ENCODE results near the gene PRKAR2B.

DNA sequence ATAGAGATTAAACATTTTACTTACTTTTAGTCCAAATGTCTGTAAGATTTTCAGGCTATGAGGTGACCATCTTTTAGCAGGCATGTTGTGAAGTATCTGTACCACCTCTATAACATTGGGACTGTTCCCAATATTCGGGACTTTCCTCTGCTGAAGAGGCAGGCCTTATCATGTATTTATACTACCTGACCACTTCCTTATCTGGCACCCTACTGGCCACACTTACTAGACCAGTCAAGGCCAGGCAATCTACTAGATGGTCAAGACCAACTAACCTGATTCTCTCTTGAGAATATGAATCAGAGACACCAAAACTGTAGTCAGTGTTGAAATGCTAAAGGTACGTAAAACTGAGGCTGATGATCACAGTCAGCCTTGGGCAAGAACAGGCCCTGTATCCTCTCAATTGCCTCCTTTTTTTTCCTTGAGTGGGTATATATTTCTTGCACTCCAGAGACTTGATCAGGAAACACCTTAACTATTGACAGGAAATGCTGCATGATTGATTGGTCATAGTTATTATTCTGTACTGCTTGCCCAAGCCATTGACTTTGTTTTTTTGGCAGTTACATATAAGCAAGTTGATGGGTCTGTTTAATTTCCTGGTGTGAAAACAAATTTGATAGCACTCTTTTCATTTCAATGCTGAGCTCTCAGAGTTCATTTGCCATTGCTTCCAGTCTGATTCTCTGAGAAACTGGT is 5.2 kb upstream of the PRKAR2B start:
- TF ChIP-seq, protein P1, sequence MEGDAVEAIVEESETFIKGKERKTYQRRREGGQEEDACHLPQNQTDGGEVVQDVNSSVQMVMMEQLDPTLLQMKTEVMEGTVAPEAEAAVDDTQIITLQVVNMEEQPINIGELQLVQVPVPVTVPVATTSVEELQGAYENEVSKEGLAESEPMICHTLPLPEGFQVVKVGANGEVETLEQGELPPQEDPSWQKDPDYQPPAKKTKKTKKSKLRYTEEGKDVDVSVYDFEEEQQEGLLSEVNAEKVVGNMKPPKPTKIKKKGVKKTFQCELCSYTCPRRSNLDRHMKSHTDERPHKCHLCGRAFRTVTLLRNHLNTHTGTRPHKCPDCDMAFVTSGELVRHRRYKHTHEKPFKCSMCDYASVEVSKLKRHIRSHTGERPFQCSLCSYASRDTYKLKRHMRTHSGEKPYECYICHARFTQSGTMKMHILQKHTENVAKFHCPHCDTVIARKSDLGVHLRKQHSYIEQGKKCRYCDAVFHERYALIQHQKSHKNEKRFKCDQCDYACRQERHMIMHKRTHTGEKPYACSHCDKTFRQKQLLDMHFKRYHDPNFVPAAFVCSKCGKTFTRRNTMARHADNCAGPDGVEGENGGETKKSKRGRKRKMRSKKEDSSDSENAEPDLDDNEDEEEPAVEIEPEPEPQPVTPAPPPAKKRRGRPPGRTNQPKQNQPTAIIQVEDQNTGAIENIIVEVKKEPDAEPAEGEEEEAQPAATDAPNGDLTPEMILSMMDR (conservative IDR thresholded peaks at IDR 0.05; ENCODE audit: low read length), result no peak
- TF ChIP-seq EZH2phosphoT487 (IDR thresholded peaks at IDR 0.05; ENCODE audit: borderline replicate concordance, low read depth, low read length), result no peak
